Measurements from ENCODE around the gene KCND2. TPM values are rescaled to one million over a fixed set of nuclear protein-coding genes. Genes with fewer than 3 reads are reported as not detected.

KCND2 gene
- total and polyA plus RNA-seq, 2 of the 4 experiments (the other 2 are of a cell fraction), result under 0.01 TPM; not detected in 1

GRCh38 chr7:120539321-120539720 lies 266.3 kb downstream of the KCND2 start:
- no peak overlapping the region for H3K4me2 ChIP-seq (ENCODE audit: low read depth, low read length)
- no peak overlapping the region for H2AK9ac ChIP-seq (replicated peaks; ENCODE audit: low read depth, low read length, poor library complexity)
- H4K20me1 ChIP-seq (ENCODE audit: insufficient read depth, low read length), result no peaks in the 10 kb centered on the region
- WGBS, 2 experiments (ENCODE audit: extremely low coverage in 2 of 2, insufficient read length in 1 of 2), result no CpG with 5 or more reads among the region's 5 CpGs
- no peak overlapping the region for H4K5ac ChIP-seq (ENCODE audit: low read depth, low read length)
- H3K4me3 ChIP-seq (ENCODE audit: insufficient read depth, low read depth, low read length), result no peak overlapping the region
- no peak overlapping the region for H3K4ac ChIP-seq (ENCODE audit: low read depth, low read length)
- no peak overlapping the region for H4K91ac ChIP-seq (ENCODE audit: insufficient read depth, low read depth, low read length)
- no peak overlapping the region for H3K14ac ChIP-seq (replicated peaks; ENCODE audit: low read depth, low read length)
- no peak overlapping the region for H2AFZ ChIP-seq (replicated peaks; ENCODE audit: low read length, poor library complexity)
- ChIA-PET CTCF (interaction anchor here (0.5 to 1.4 kb wide), 3 partner anchors 10 to 1287 kb away, joined by 3 to 4 read pairs (median 3); no protein-coding TSS in a partner anchor), POLR2A (ENCODE audit: unreplicated experiment) (no interaction called here)
- H3K27ac ChIP-seq (ENCODE audit: insufficient read depth, low read length), result no peak overlapping the region
- TF ChIP-seq RCOR1 (IDR thresholded peaks at IDR 0.05; ENCODE audit: insufficient replicate concordance, low read length), result no peak
- TF ChIP-seq BHLHE40 (IDR thresholded peaks at IDR 0.05; ENCODE audit: low read depth, low read length), result no peak
- TF ChIP-seq, protein P1, sequence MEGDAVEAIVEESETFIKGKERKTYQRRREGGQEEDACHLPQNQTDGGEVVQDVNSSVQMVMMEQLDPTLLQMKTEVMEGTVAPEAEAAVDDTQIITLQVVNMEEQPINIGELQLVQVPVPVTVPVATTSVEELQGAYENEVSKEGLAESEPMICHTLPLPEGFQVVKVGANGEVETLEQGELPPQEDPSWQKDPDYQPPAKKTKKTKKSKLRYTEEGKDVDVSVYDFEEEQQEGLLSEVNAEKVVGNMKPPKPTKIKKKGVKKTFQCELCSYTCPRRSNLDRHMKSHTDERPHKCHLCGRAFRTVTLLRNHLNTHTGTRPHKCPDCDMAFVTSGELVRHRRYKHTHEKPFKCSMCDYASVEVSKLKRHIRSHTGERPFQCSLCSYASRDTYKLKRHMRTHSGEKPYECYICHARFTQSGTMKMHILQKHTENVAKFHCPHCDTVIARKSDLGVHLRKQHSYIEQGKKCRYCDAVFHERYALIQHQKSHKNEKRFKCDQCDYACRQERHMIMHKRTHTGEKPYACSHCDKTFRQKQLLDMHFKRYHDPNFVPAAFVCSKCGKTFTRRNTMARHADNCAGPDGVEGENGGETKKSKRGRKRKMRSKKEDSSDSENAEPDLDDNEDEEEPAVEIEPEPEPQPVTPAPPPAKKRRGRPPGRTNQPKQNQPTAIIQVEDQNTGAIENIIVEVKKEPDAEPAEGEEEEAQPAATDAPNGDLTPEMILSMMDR (conservative IDR thresholded peaks at IDR 0.05; ENCODE audit: low read depth, low read length), result no peak
- TF ChIP-seq RAD21 (IDR thresholded peaks at IDR 0.05; ENCODE audit: low read length), result no peak
- no peak for TF ChIP-seq CHD1 (IDR thresholded peaks at IDR 0.05; ENCODE audit: low read depth, low read length)
- no peak for TF ChIP-seq MAZ (IDR thresholded peaks at IDR 0.05; ENCODE audit: borderline replicate concordance, low read depth, low read length)
- TF ChIP-seq, protein P2, sequence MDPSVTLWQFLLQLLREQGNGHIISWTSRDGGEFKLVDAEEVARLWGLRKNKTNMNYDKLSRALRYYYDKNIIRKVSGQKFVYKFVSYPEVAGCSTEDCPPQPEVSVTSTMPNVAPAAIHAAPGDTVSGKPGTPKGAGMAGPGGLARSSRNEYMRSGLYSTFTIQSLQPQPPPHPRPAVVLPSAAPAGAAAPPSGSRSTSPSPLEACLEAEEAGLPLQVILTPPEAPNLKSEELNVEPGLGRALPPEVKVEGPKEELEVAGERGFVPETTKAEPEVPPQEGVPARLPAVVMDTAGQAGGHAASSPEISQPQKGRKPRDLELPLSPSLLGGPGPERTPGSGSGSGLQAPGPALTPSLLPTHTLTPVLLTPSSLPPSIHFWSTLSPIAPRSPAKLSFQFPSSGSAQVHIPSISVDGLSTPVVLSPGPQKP (IDR thresholded peaks at IDR 0.05; ENCODE audit: borderline replicate concordance, low read depth, low read length), result no peak
- no peak for TF ChIP-seq MXI1 (IDR thresholded peaks at IDR 0.05; ENCODE audit: borderline replicate concordance, low read depth, low read length)
- no peak for TF ChIP-seq NFE2L2 (IDR thresholded peaks at IDR 0.05; ENCODE audit: low read depth, low read length)
- TF ChIP-seq USF2 (IDR thresholded peaks at IDR 0.05; ENCODE audit: low read depth, low read length), result no peak
- no peak for TF ChIP-seq SMC3 (IDR thresholded peaks at IDR 0.05; ENCODE audit: low read depth, low read length)
- no peak for TF ChIP-seq POLR2A (IDR thresholded peaks at IDR 0.05; ENCODE audit: low read depth, low read length)
- TF ChIP-seq RFX5 (IDR thresholded peaks at IDR 0.05; ENCODE audit: low read depth, low read length), result no peak
- no peak for TF ChIP-seq MAFK (IDR thresholded peaks at IDR 0.05; ENCODE audit: low read depth, low read length)
- TF ChIP-seq CEBPB (IDR thresholded peaks at IDR 0.05; ENCODE audit: low read depth, low read length), result no peak
- no peak for TF ChIP-seq FOS (IDR thresholded peaks at IDR 0.05; ENCODE audit: low read depth, low read length)
- no peak overlapping the region for H3K9ac ChIP-seq (ENCODE audit: low read depth, low read length)
- DNase-seq (no peak), ATAC-seq (ENCODE audit: low read depth) (no peak)
- no peak overlapping the region for H2AK5ac ChIP-seq (ENCODE audit: low read depth, low read length)
- no peak overlapping the region for H3K23ac ChIP-seq (ENCODE audit: low read depth, low read length)
- H2BK15ac ChIP-seq (ENCODE audit: low read depth, low read length), result no peak overlapping the region
- intact Hi-C loops (cut with micrococcal nuclease), result no loop called here
- no peaks in the 10 kb centered on the region for H3K27me3 ChIP-seq (ENCODE audit: control insufficient read depth, insufficient read depth, low read length)
- no peak overlapping the region for H4K8ac ChIP-seq (ENCODE audit: low read depth in 2 of 2, low read length in 2 of 2)
- H2BK120ac ChIP-seq (ENCODE audit: low read depth, low read length), result no peak overlapping the region
- in situ Hi-C loops (cut with MboI; ENCODE audit: low sequenced_read_pairs), result no loop called here
- H3K56ac ChIP-seq (ENCODE audit: extremely low read depth, insufficient read depth, low read length), result no peak overlapping the region
- dilution Hi-C loops (cut with HindIII; ENCODE audit: low sequenced_read_pairs, unreplicated experiment), result no loop called here
- H3K36me3 ChIP-seq (ENCODE audit: control insufficient read depth, insufficient read depth, low read length), result no peaks in the 10 kb centered on the region
- H2BK20ac ChIP-seq (ENCODE audit: low read depth, low read length), result no peak overlapping the region
- H3K9me1 ChIP-seq (ENCODE audit: insufficient read depth, low read length), result no peaks in the 10 kb centered on the region
- H3K9me3 ChIP-seq (ENCODE audit: control insufficient read depth, insufficient read depth, low read length), result no peaks in the 10 kb centered on the region
- H3K4me1 ChIP-seq (ENCODE audit: control insufficient read depth, insufficient read depth, low read length), result no peaks in the 10 kb centered on the region
- no TSS peak for BruUV-seq (replicated peaks)
- no peaks in the 10 kb centered on the region for H3K79me1 ChIP-seq (ENCODE audit: low read depth in 1 of 2, low read length in 2 of 2)
- H2BK5ac ChIP-seq (ENCODE audit: low read depth, low read length, poor library complexity, severe bottlenecking), result no peak overlapping the region
- no peak overlapping the region for H3K18ac ChIP-seq (ENCODE audit: low read depth, low read length)
